Stomach (tissue), 4 donors: Measurements from ENCODE around the gene TRIOBP.

Experiments used
- CTCF ChIP-seq, 7 experiments: fragments of 450-650 bp in 4 of 7; fragments of 200-600 bp in 3 of 7; sonication (generic) in 3 of 7; IDR thresholded peaks; one replicate each; pipeline ENCODE4 v1.5.1; 2016 to 2019; ENCODE audit warnings: antibody characterized with exemption in 7 of 7, control low read depth in 2 of 7, mild to moderate bottlenecking in 1 of 7
- EP300 ChIP-seq: sonication (generic); formaldehyde crosslinking; IDR thresholded peaks from one replicate; pipeline ENCODE4 v1.6.1; 2017; ENCODE audit warnings: antibody characterized with exemption
- POLR2A ChIP-seq, 4 donors: fragments of 450-650 bp; IDR thresholded peaks; one replicate each; pipeline ENCODE4 v1.6.1; 2016; ENCODE audit warnings: antibody characterized with exemption in 4 of 4, control low read depth in 2 of 4, mild to moderate bottlenecking in 1 of 4, moderate library complexity in 1 of 4

- TF ChIP-seq CTCF (IDR thresholded peaks at IDR 0.05): no peak
- no peak for TF ChIP-seq POLR2A (IDR thresholded peaks at IDR 0.05)
- no peak for TF ChIP-seq EP300
Measured at GRCh38 chr22:37716708-37717107, 19.9 kb downstream of the TRIOBP start.
